Tibial nerve (tissue), 4 donors: ENCODE results near the gene PTPRD. TPM values are rescaled to one million over a fixed set of nuclear protein-coding genes. Genes with fewer than 3 reads are reported as not detected.

Experiments
- DNase-seq, 2 donors: peaks; one replicate each; pipeline ENCODE4 v3.0.0-alpha.2; 2019; ENCODE audit warnings: low spot score in 2 of 2
- H3K27ac ChIP-seq, 4 donors: fragments of 200-600 bp; sonication (generic) in 3 of 4; one replicate each; pipeline ENCODE4 v1.5.1; 2017 to 2019; ENCODE audit warnings: mild to moderate bottlenecking in 1 of 4
- H3K27me3 ChIP-seq, 2 donors: fragments of 200-600 bp; sonication (generic) in 1 of 2; one replicate each; pipeline versions ENCODE4 v1.5.1 to v1.6.0; 2017 to 2019
- H3K36me3 ChIP-seq, 3 donors: fragments of 200-600 bp; sonication (generic); one replicate each; pipeline ENCODE4 v1.5.1; 2018 to 2019
- H3K4me1 ChIP-seq, 4 donors: fragments of 200-600 bp; sonication (generic) in 3 of 4; one replicate each; pipeline ENCODE4 v1.5.1; 2017 to 2019
- H3K4me3 ChIP-seq, 4 donors: fragments of 200-600 bp; sonication (generic) in 3 of 4; one replicate each; pipeline ENCODE4 v1.5.1; 2017 to 2019; ENCODE audit warnings: mild to moderate bottlenecking in 1 of 4, moderate library complexity in 1 of 4
- H3K9me3 ChIP-seq, 4 donors: fragments of 200-600 bp; sonication (generic) in 3 of 4; one replicate each; pipeline ENCODE4 v1.5.1; 2017 to 2019
- CTCF ChIP-seq, 5 experiments: fragments of 200-600 bp in 3 of 5; fragments of 450-650 bp in 2 of 5; sonication (generic) in 3 of 5; IDR thresholded peaks; one replicate each; pipeline ENCODE4 v1.5.1; 2016 to 2019; ENCODE audit warnings: antibody characterized with exemption in 5 of 5, mild to moderate bottlenecking in 3 of 5, moderate library complexity in 2 of 5
- EP300 ChIP-seq, 2 donors: sonication (generic); formaldehyde crosslinking; IDR thresholded peaks; one replicate each; pipeline ENCODE4 v1.6.1; 2017; ENCODE audit warnings: antibody characterized with exemption in 2 of 2, mild to moderate bottlenecking in 1 of 2
- POLR2A ChIP-seq, 2 donors: fragments of 450-650 bp; IDR thresholded peaks; one replicate each; pipeline ENCODE4 v1.6.1; 2017; ENCODE audit warnings: antibody characterized with exemption in 2 of 2, mild to moderate bottlenecking in 2 of 2, moderate library complexity in 2 of 2
- WGBS, 2 donors: methylation state at CpG; one replicate each; pipeline ENCODE4 v1.1.5; 2018; 5-methylcytosine and 5-hydroxymethylcytosine counted together
- total RNA-seq, 4 donors: library from RNA; depleted of rRNA; stranded (reverse); fragments of >200 nt; gene quantifications; one replicate each; pipeline ENCODE4 v1.1.0, GENCODE V29; 2016

Gene PTPRD
- total RNA-seq, 4 donors from 2014 or later, result 1.7 to 13.2 (median 5.1) TPM

GRCh38 chr9:9961487-9961886 lies 651.3 kb downstream of the PTPRD start:
- no peak for DNase-seq
- WGBS, 2 donors, result 15% methylated on average over 2 of the region's 2 CpGs
- Histone ChIP-seq H3K27me3 (no peaks in the 10 kb centered on the region), H3K4me3 (no peak overlapping the region), H3K9me3 (no peaks in the 10 kb centered on the region), H3K36me3 (no peaks in the 10 kb centered on the region), H3K4me1 (no peaks in the 10 kb centered on the region), H3K27ac (no peak overlapping the region)
- TF ChIP-seq POLR2A (IDR thresholded peaks at IDR 0.05), result no peak
- no peak for TF ChIP-seq EP300 (IDR thresholded peaks at IDR 0.05)
- TF ChIP-seq CTCF (IDR thresholded peaks at IDR 0.05), result no peak

GRCh38 chr9:9951556-9952160 lies 661.1 kb downstream of the PTPRD start:
- Histone ChIP-seq H3K4me3 (no peak overlapping the region), H3K9me3 (no peaks in the 10 kb centered on the region), H3K27ac (no peak overlapping the region), H3K27me3 (no peaks in the 10 kb centered on the region), H3K36me3 (no peaks in the 10 kb centered on the region), H3K4me1 (no peaks in the 10 kb centered on the region)
- TF ChIP-seq POLR2A (IDR thresholded peaks at IDR 0.05) (no peak), EP300 (IDR thresholded peaks at IDR 0.05) (no peak), CTCF (IDR thresholded peaks at IDR 0.05) (no peak)
- 45 to 57% methylated on average over 3 of the region's 3 CpGs for WGBS, 2 donors
- DNase-seq, result no peak

- no peak overlapping the region for H3K27ac ChIP-seq
- no peaks in the 10 kb centered on the region for H3K36me3 ChIP-seq
- TF ChIP-seq CTCF (IDR thresholded peaks at IDR 0.05) (no peak), EP300 (IDR thresholded peaks at IDR 0.05) (no peak), POLR2A (IDR thresholded peaks at IDR 0.05) (no peak)
- H3K9me3 ChIP-seq, result no peaks in the 10 kb centered on the region
- no peaks in the 10 kb centered on the region for H3K4me1 ChIP-seq
- no peaks in the 10 kb centered on the region for H3K27me3 ChIP-seq
- no peak overlapping the region for H3K4me3 ChIP-seq
- no peak for DNase-seq
- WGBS, 2 donors, result 91 to 93% methylated on average over 1 of the region's 1 CpG
Observed at GRCh38 chr9:9950813-9951212, 662.0 kb downstream of the PTPRD start.

GRCh38 chr9:9949978-9950377 lies 662.8 kb downstream of the PTPRD start:
- H3K4me1 ChIP-seq, result no peaks in the 10 kb centered on the region
- no peaks in the 10 kb centered on the region for H3K36me3 ChIP-seq
- no peaks in the 10 kb centered on the region for H3K9me3 ChIP-seq
- no peak overlapping the region for H3K4me3 ChIP-seq
- H3K27me3 ChIP-seq, result no peaks in the 10 kb centered on the region
- H3K27ac ChIP-seq, result no peak overlapping the region
- no peak for DNase-seq
- WGBS, 2 donors, result 56 to 66% methylated on average over 4 of the region's 4 CpGs
- TF ChIP-seq POLR2A (IDR thresholded peaks at IDR 0.05), result no peak
- no peak for TF ChIP-seq EP300 (IDR thresholded peaks at IDR 0.05)
- no peak for TF ChIP-seq CTCF (IDR thresholded peaks at IDR 0.05)

GRCh38 chr9:9949368-9949767 lies 663.4 kb downstream of the PTPRD start:
- DNase-seq, result no peak
- H3K27ac ChIP-seq, result no peak overlapping the region
- no peaks in the 10 kb centered on the region for H3K4me1 ChIP-seq
- no peaks in the 10 kb centered on the region for H3K9me3 ChIP-seq
- TF ChIP-seq CTCF (IDR thresholded peaks at IDR 0.05) (no peak), POLR2A (IDR thresholded peaks at IDR 0.05) (no peak), EP300 (IDR thresholded peaks at IDR 0.05) (no peak)
- 72 to 80% methylated on average over 4 of the region's 4 CpGs for WGBS, 2 donors
- H3K27me3 ChIP-seq, result no peaks in the 10 kb centered on the region
- no peak overlapping the region for H3K4me3 ChIP-seq
- H3K36me3 ChIP-seq, result no peaks in the 10 kb centered on the region
